GM12873 (cell line): Measurements from ENCODE around the gene TMEM141.

Experiments used
- TF ChIP-seq, protein P1 (sequence below): IDR thresholded peaks from 2 replicates; pipeline ENCODE4 v1.5.1; 2012; ENCODE audit warnings: low read depth, mild to moderate bottlenecking, moderate library complexity, low read length, control low read depth; ENCODE audit not compliant: insufficient read depth; ENCODE audit errors: missing control alignments

TMEM141 gene

DNA sequence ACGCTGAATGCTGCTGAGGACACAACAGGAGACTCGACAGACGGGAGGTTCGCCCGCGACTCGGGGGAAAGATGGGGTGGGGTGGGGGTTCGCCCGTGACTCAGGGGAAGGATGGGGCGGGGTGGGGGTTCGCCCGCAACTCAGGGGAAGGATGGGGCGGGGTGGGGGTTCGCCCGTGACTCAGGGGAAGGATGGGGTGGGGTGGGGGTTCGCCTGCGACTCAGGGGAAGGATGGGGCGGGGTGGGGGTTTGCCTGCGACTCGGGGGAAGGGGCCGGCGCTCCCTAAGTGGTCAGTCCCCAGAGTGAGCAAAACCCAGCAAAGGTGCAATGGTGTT is 45.0 kb upstream of the TMEM141 start:
- TF ChIP-seq, protein P1, sequence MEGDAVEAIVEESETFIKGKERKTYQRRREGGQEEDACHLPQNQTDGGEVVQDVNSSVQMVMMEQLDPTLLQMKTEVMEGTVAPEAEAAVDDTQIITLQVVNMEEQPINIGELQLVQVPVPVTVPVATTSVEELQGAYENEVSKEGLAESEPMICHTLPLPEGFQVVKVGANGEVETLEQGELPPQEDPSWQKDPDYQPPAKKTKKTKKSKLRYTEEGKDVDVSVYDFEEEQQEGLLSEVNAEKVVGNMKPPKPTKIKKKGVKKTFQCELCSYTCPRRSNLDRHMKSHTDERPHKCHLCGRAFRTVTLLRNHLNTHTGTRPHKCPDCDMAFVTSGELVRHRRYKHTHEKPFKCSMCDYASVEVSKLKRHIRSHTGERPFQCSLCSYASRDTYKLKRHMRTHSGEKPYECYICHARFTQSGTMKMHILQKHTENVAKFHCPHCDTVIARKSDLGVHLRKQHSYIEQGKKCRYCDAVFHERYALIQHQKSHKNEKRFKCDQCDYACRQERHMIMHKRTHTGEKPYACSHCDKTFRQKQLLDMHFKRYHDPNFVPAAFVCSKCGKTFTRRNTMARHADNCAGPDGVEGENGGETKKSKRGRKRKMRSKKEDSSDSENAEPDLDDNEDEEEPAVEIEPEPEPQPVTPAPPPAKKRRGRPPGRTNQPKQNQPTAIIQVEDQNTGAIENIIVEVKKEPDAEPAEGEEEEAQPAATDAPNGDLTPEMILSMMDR = no peak

DNA sequence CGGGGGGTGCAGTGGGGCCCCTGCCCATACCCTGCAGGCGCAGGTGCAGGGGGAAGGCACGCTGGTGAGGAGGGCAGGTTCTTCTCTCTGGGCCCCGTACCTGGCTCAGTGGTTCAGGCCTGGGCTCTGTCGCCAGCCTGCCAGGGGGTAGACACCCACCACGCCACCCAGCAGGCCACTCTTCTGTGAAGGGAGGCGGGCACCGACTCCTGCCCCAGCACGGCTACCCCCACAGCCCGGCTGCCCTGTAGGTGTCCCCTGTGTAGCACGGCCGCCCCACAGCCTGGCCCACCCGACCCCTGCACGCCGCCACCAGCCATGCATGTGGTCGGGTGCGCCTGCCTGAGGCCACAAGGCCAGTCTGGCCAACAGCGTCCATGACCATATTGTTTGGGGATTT is 44.5 kb upstream of the TMEM141 start:
- TF ChIP-seq, protein P1 = no peak

DNA sequence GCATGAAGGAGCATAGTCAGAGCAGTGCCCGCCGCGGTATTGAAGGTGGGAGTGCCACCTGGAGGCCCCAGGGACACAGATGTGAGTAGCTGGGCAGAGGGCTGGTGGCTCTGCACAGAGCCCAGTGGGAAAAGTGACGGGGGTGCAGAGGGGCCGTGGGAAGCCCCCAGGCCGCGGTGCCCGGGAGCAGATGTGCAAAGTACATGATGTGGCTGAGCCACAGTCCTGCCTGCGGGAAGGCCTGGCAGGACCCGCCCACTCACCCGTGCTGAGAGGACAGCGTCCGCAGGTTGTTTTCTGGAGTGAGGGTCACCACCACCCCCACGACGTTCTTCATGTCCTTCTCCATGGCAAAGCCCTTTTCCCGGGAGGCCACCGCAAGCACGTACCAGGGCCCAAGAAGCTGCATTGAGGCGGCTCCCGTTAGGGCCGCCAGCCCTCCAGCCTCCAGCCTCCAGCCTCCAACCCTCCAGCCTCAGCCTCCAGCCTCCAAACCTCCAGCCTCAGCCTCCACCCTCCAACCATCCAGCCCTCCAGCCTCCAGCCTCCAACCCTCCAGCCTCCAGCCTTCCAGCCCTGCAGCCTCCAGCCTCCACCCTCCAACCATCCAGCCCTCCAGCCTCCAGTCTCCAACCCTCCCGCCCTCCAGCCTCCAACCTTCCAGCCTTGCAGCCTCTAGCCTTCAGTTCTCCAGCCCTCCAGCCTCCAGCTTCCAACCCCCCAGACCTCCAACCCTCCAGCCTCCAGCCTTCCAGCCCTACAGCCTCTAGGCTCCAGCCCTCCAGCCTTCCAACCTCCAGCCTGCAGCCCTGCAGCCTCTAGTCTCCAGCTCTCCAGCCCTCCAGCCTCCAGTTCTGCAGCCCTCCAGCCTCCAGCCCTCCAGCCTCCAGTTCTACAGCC is 43.7 kb upstream of the TMEM141 start:
- TF ChIP-seq, protein P1 = no peak

DNA sequence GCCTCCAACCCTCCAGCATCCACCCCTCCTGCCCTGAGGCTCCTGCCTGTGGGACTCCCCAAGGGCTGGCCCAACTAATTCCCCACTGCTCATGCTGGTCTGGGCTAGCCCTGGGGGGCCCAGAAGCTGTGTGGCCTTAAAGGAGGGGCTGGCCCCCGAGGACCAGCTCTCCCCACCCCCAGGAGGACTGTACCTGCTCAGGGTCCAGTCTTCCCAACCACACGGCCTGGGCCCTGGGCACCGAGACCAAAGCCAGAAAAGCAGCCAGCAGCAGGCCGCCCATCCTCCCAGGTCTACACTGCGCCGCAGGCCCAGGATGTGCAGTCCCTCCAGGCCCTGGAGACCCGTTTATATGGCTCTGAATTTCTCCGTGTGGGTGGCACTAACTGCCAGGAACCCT is 42.9 kb upstream of the TMEM141 start, which contains the start of gene LCN6:
Gene LCN6 (minus strand): TSS at position 325 of the 400 bp plus-strand sequence. CDS start 42 bp downstream, at position 283.
- TF ChIP-seq, protein P1 = no peak

DNA sequence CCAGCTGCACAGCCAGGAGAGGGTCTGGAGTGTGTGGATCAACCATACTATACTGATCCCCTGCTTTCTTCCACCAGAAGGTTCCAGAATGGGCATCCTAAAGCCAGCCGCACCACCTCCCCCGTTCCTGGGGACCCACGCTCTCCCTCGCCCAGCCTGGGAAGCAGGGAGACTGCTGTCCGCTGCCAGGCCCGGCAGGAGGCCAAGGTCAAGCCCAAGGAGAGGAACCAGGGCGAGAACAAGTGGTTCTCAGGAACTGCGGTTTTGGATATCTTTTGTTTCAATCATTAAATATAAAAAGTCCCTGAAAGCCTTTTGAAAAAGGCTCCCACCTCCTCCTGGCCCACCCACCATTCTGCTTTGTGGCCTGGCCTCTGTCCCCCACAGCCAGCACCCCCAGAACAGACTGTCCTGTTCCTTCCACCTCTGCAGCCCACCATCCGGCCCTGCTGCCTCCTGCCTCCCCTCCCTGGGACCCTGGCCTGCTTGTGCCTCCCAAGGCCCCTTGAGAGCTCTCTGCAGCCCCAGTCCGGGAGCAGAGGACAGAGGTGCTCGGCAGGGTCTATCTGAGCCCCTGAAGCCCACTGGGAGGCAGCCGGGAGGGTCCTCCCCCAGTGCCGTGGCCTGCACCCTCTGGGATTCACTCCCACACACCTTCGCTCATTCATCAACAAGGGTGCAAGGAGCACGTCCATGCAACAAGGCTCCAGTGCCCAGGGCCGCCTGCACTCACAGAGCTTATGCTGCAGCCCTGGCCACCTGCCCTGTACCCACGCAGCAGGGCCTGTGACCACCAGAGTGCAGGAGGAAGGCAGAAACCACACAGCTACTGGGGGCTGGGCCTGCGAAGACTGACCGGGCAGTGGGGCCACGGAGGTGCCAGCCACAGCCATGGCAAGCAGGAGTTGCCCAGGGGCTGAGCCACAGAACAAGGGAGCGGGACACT is 42.2 kb upstream of the TMEM141 start:
- TF ChIP-seq, protein P1 = no peak

DNA sequence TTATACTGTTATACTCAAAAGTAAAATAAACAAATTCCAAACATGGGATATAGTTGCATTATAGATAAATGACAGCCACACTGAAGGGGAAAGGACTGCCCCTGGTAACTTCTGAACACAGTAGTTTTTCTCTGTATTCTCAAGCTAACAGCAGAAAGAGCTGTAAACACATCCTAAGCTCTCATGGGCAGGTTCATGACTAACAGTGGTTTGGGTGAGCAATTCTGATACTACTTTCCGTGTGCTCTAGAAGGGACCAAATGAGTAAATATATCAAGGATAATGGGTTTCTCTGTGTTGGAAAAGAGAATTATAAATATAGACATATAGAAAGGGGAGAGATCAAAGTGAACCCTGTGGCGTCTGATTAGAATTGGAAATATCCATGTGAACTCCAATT is 40.6 kb upstream of the TMEM141 start:
- TF ChIP-seq, protein P1 = no peak

GRCh38 chr9:136751244-136751643 is 39.9 kb upstream of the TMEM141 start:
- TF ChIP-seq, protein P1 = no peak
